Gastroesophageal sphincter (tissue), 4 donors: ENCODE measurements around the gene LNX2. TPM values are rescaled to one million over a fixed set of nuclear protein-coding genes. Genes with fewer than 3 reads are reported as not detected.

Experiments
- ATAC-seq: fragments of 150-250 bp; one replicate; pipeline ENCODE4 v1.9.1; 2016; ENCODE audit warnings: mild to moderate bottlenecking, moderate library complexity
- H3K27ac ChIP-seq, 4 donors: fragments of 200-600 bp; sonication (generic) in 3 of 4; 1 replicate in 3 of 4; 2 replicates in 1 of 4; pipeline ENCODE4 v1.5.1; 2016 to 2019
- H3K27me3 ChIP-seq: fragments of 200-600 bp; sonication (generic); one replicate; pipeline ENCODE4 v1.5.1; 2019
- H3K36me3 ChIP-seq, 2 donors: fragments of 200-600 bp; sonication (generic); one replicate each; pipeline ENCODE4 v1.5.1; 2019; ENCODE audit warnings: control low read depth in 1 of 2
- H3K4me1 ChIP-seq, 3 donors: fragments of 200-600 bp; sonication (generic); 1 replicate in 2 of 3; 2 replicates in 1 of 3; pipeline ENCODE4 v1.5.1; 2016 to 2019; ENCODE audit warnings: control low read depth in 2 of 3
- H3K4me3 ChIP-seq, 2 donors: fragments of 200-600 bp; sonication (generic); one replicate each; pipeline ENCODE4 v1.5.1; 2019; ENCODE audit warnings: mild to moderate bottlenecking in 1 of 2, moderate library complexity in 1 of 2
- H3K9me3 ChIP-seq, 3 donors: fragments of 200-600 bp; sonication (generic); one replicate each; pipeline ENCODE4 v1.5.1; 2017 to 2019; ENCODE audit warnings: control low read depth in 2 of 3
- CTCF ChIP-seq, 4 experiments: fragments of 200-600 bp in 2 of 4; fragments of 450-650 bp in 2 of 4; sonication (generic) in 1 of 4; IDR thresholded peaks; one replicate each; pipeline ENCODE4 v1.5.1; 2017 to 2019; ENCODE audit warnings: antibody characterized with exemption in 4 of 4, mild to moderate bottlenecking in 2 of 4, moderate library complexity in 2 of 4
- EP300 ChIP-seq: sonication (generic); formaldehyde crosslinking; IDR thresholded peaks from one replicate; pipeline ENCODE4 v1.6.1; 2017; ENCODE audit warnings: antibody characterized with exemption, mild to moderate bottlenecking
- POLR2A ChIP-seq, 2 donors: fragments of 450-650 bp; IDR thresholded peaks; one replicate each; pipeline ENCODE4 v1.6.1; 2017; ENCODE audit warnings: antibody characterized with exemption in 2 of 2, mild to moderate bottlenecking in 2 of 2, moderate library complexity in 1 of 2
- POLR2AphosphoS5 ChIP-seq: sonication (generic); formaldehyde crosslinking; IDR thresholded peaks from one replicate; pipeline ENCODE4 v1.6.1; 2017; ENCODE audit warnings: antibody characterized with exemption
- WGBS, 2 donors: methylation state at CpG; one replicate each; pipeline ENCODE4 v1.1.5; 2018; ENCODE audit warnings: low coverage in 1 of 2; 5-methylcytosine and 5-hydroxymethylcytosine counted together
- total RNA-seq, 4 donors: library from RNA; depleted of rRNA; stranded (reverse); fragments of >200 nt; gene quantifications; one replicate each; pipeline ENCODE4 v1.1.0, GENCODE V29; 2016

Gene LNX2
- total RNA-seq, 4 donors from 2014 or later: 10.6 to 16.0 (median 14.0) TPM

GRCh38 chr13:27619093-27619727, 1.1 kb downstream of the LNX2 start:
- H3K27ac ChIP-seq: peak overlapping the region; percentile 94 to 99 (median 96)
- WGBS, 2 donors: 17 to 29% methylated on average over 9 to 10 of the region's 10 CpGs

GRCh38 chr13:27617881-27618321, 2.4 kb downstream of the LNX2 start:
- WGBS, 2 donors: 78 to 91% methylated on average over 3 of the region's 3 CpGs
- Histone ChIP-seq H3K4me1 (peaks cover 0 to 36% (median 15%) of the 10 kb centered on the region in 3 donors), H3K36me3 (no peaks in the 10 kb centered on the region), H3K27me3 (no peaks in the 10 kb centered on the region), H3K4me3 (no peak overlapping the region), H3K27ac (no peak overlapping the region), H3K9me3 (peaks cover 0 to 8% (median 0%) of the 10 kb centered on the region in 3 donors)
- no peak for TF ChIP-seq POLR2AphosphoS5
- no peak for TF ChIP-seq CTCF (IDR thresholded peaks at IDR 0.05)
- ATAC-seq: no peak

More at GRCh38 chr13:27619093-27619727, 1.1 kb downstream of the LNX2 start:
- H3K36me3 ChIP-seq: peaks cover 0 to 10% of the 10 kb centered on the region in 2 donors
- H3K4me3 ChIP-seq: peak overlapping the region; percentile 92 to 96
- H3K27me3 ChIP-seq: no peaks in the 10 kb centered on the region
- no peak for ATAC-seq
- TF ChIP-seq CTCF (IDR thresholded peaks at IDR 0.05) (no peak), POLR2A (IDR thresholded peaks at IDR 0.05) (no peak), EP300 (no peak), POLR2AphosphoS5 (no peak)
- H3K9me3 ChIP-seq: peaks cover 0 to 8% (median 0%) of the 10 kb centered on the region in 3 donors
- peaks cover 0 to 49% (median 15%) of the 10 kb centered on the region in 3 donors for H3K4me1 ChIP-seq

- Histone ChIP-seq H3K27ac (no peak overlapping the region), H3K9me3 (peaks cover 0 to 8% (median 0%) of the 10 kb centered on the region in 3 donors), H3K36me3 (no peaks in the 10 kb centered on the region), H3K4me1 (peaks cover 0 to 23% (median 7%) of the 10 kb centered on the region in 3 donors), H3K27me3 (no peaks in the 10 kb centered on the region), H3K4me3 (no peak overlapping the region)
- ATAC-seq: no peak
- WGBS, 2 donors: 95 to 100% methylated on average over 3 to 7 of the region's 7 CpGs
- TF ChIP-seq EP300 (no peak), POLR2A (IDR thresholded peaks at IDR 0.05) (no peak), POLR2AphosphoS5 (no peak), CTCF (IDR thresholded peaks at IDR 0.05) (no peak)
Measured at GRCh38 chr13:27613628-27614027, 6.7 kb downstream of the LNX2 start.

GRCh38 chr13:27607125-27607524, 13.2 kb downstream of the LNX2 start:
- H3K27me3 ChIP-seq: no peaks in the 10 kb centered on the region
- WGBS, 2 donors: 42% methylated on average over 4 of the region's 4 CpGs
- peaks cover 0 to 23% (median 10%) of the 10 kb centered on the region in 3 donors for H3K4me1 ChIP-seq
- TF ChIP-seq POLR2AphosphoS5 (peak; percentile 60), EP300 (no peak)
- H3K27ac ChIP-seq: peak overlapping the region in 3 of 4 donors; percentile 12 to 60 (median 23)
- H3K36me3 ChIP-seq: no peaks in the 10 kb centered on the region
- no peaks in the 10 kb centered on the region for H3K9me3 ChIP-seq
- no peak overlapping the region for H3K4me3 ChIP-seq
- no peak for ATAC-seq

- ATAC-seq: no peak
- H3K4me1 ChIP-seq: peaks cover 0 to 23% (median 10%) of the 10 kb centered on the region in 3 donors
Measured at GRCh38 chr13:27605610-27606200, 14.6 kb downstream of the LNX2 start.

More at GRCh38 chr13:27605610-27606200, 14.6 kb downstream of the LNX2 start:
- 59 to 88% methylated on average over 2 of the region's 2 CpGs for WGBS, 2 donors
- TF ChIP-seq CTCF (IDR thresholded peaks at IDR 0.05): no peak
- TF ChIP-seq POLR2A (IDR thresholded peaks at IDR 0.05): no peak
- TF ChIP-seq POLR2AphosphoS5: no peak
- no peaks in the 10 kb centered on the region for H3K36me3 ChIP-seq
- no peaks in the 10 kb centered on the region for H3K9me3 ChIP-seq
- no peaks in the 10 kb centered on the region for H3K27me3 ChIP-seq
- H3K27ac ChIP-seq: no peak overlapping the region
- H3K4me3 ChIP-seq: no peak overlapping the region
